HEK293 (cell line): ENCODE results near the gene IGF2BP1.
A peak's percentile ranks its signal among the peaks of the same experiment; 100 is the strongest.

Experiments used
- CTCF ChIA-PET: fragments of 350-600 bp; formaldehyde crosslinking; extraction: SDS; loops from one replicate; lab custom pipeline; 2021; ENCODE audit warnings: antibody characterized with exemption; lab: Yijun Ruan, JAX
- POLR2A ChIA-PET: fragments of 300-600 bp; formaldehyde crosslinking; extraction: SDS; loops from one replicate; lab custom pipeline; 2020; ENCODE audit warnings: antibody characterized with exemption, inconsistent platforms; lab: Yijun Ruan, JAX
- H3K27ac ChIP-seq: fragments of 200-500 bp; sonication (Bioruptor generic); 2 replicates; pipeline ENCODE4 v1.5.1; 2014; ENCODE audit warnings: low read depth, low read length, control low read depth, inconsistent platforms; ENCODE audit errors: extremely low read depth
- H3K36me3 ChIP-seq, 2 experiments: fragments of 200-500 bp in 1 of 2; sonication (Bioruptor generic) in 1 of 2; 1 replicate in 1 of 2; 2 replicates in 1 of 2; pipeline ENCODE4 v1.5.1; 2014 to 2017; ENCODE audit warnings: inconsistent platforms in 2 of 2, low read length in 2 of 2; ENCODE audit not compliant: control insufficient read depth in 2 of 2, insufficient read depth in 1 of 2
- H3K4me1 ChIP-seq: fragments of 200-500 bp; sonication (Bioruptor generic); 2 replicates; pipeline ENCODE4 v1.5.1; 2014; ENCODE audit warnings: mild to moderate bottlenecking, low read length, inconsistent platforms; ENCODE audit not compliant: control insufficient read depth, insufficient read depth
- H3K4me3 ChIP-seq: 2 replicates; pipeline ENCODE4 v1.5.1; 2011; ENCODE audit warnings: low read depth, mild to moderate bottlenecking, control low read depth, low read length, moderate library complexity
- H3K9me3 ChIP-seq: fragments of 200-500 bp; sonication (Bioruptor generic); 2 replicates; pipeline ENCODE4 v1.5.1; 2014; ENCODE audit warnings: low read depth, low read length, inconsistent platforms; ENCODE audit not compliant: control insufficient read depth, insufficient read depth
- EGR2 ChIP-seq: fragments of 450-650 bp; formaldehyde crosslinking; IDR thresholded peaks from 2 replicates; pipeline ENCODE4 v1.5.1; 2016; ENCODE audit warnings: low read depth, missing biosample characterization, missing genetic modification characterization
- FEZF1 ChIP-seq: fragments of 450-650 bp; formaldehyde crosslinking; IDR thresholded peaks from 2 replicates; pipeline ENCODE4 v1.5.1; 2016; ENCODE audit warnings: missing biosample characterization, missing genetic modification characterization
- GLI2 ChIP-seq: fragments of 450-650 bp; formaldehyde crosslinking; IDR thresholded peaks from 2 replicates; pipeline ENCODE4; 2017; ENCODE audit warnings: missing biosample characterization, missing genetic modification characterization, low read depth, borderline replicate concordance
- PRDM1 ChIP-seq: fragments of 450-650 bp; formaldehyde crosslinking; IDR thresholded peaks from 2 replicates; pipeline ENCODE4; 2016; ENCODE audit warnings: missing biosample characterization, missing genetic modification characterization
- ZBTB21 ChIP-seq: fragments of 450-650 bp; formaldehyde crosslinking; IDR thresholded peaks from 2 replicates; pipeline ENCODE4 v1.5.1; 2017; ENCODE audit warnings: missing biosample characterization, missing genetic modification characterization
- ZFP37 ChIP-seq: fragments of 450-650 bp; formaldehyde crosslinking; IDR thresholded peaks from 2 replicates; pipeline ENCODE4 v1.5.1; 2016; ENCODE audit warnings: missing biosample characterization, missing genetic modification characterization
- ZNF132 ChIP-seq: fragments of 450-650 bp; formaldehyde crosslinking; IDR thresholded peaks from 2 replicates; pipeline ENCODE4 v1.5.1; 2017; ENCODE audit warnings: missing biosample characterization, missing genetic modification characterization, borderline replicate concordance
- ZNF184 ChIP-seq: fragments of 450-650 bp; IDR thresholded peaks from 2 replicates; pipeline ENCODE4 v1.5.1; 2018; ENCODE audit warnings: missing biosample characterization, mild to moderate bottlenecking, missing genetic modification characterization
- ZNF19 ChIP-seq: fragments of 450-650 bp; formaldehyde crosslinking; IDR thresholded peaks from 2 replicates; pipeline ENCODE4; 2016; ENCODE audit warnings: missing biosample characterization, missing genetic modification characterization, low read depth
- ZNF202 ChIP-seq: fragments of 450-650 bp; formaldehyde crosslinking; IDR thresholded peaks from 2 replicates; pipeline ENCODE4 v1.5.1; 2016; ENCODE audit warnings: missing biosample characterization, missing genetic modification characterization, borderline replicate concordance
- ZNF221 ChIP-seq: fragments of 450-650 bp; formaldehyde crosslinking; IDR thresholded peaks from 2 replicates; pipeline ENCODE4 v1.5.1; 2017; ENCODE audit warnings: missing biosample characterization, missing genetic modification characterization, borderline replicate concordance
- ZNF23 ChIP-seq: fragments of 450-650 bp; formaldehyde crosslinking; IDR thresholded peaks from 2 replicates; pipeline ENCODE4 v1.5.1; 2016; ENCODE audit warnings: missing biosample characterization, missing genetic modification characterization, borderline replicate concordance
- ZNF248 ChIP-seq: fragments of 450-650 bp; formaldehyde crosslinking; IDR thresholded peaks from 2 replicates; pipeline ENCODE4 v1.5.1; 2017; ENCODE audit warnings: missing biosample characterization, missing genetic modification characterization
- ZNF302 ChIP-seq: fragments of 450-650 bp; formaldehyde crosslinking; IDR thresholded peaks from 2 replicates; pipeline ENCODE4 v1.5.1; 2016; ENCODE audit warnings: missing biosample characterization, missing genetic modification characterization, low read depth
- ZNF311 ChIP-seq: fragments of 450-650 bp; formaldehyde crosslinking; IDR thresholded peaks from 2 replicates; pipeline ENCODE4 v1.5.1; 2017; ENCODE audit warnings: missing biosample characterization, missing genetic modification characterization, borderline replicate concordance
- ZNF366 ChIP-seq: fragments of 450-650 bp; formaldehyde crosslinking; conservative IDR thresholded peaks from 2 replicates; pipeline ENCODE4 v1.5.1; 2016; ENCODE audit warnings: missing biosample characterization, missing genetic modification characterization
- ZNF48 ChIP-seq: fragments of 450-650 bp; formaldehyde crosslinking; IDR thresholded peaks from 2 replicates; pipeline ENCODE4 v1.5.1; 2016; ENCODE audit warnings: missing biosample characterization, missing genetic modification characterization
- ZXDB ChIP-seq: fragments of 450-650 bp; formaldehyde crosslinking; IDR thresholded peaks from 2 replicates; pipeline ENCODE4 v1.5.1; 2016; ENCODE audit warnings: missing biosample characterization, missing genetic modification characterization
- TF ChIP-seq, protein P1 (sequence below): fragments of 450-650 bp; formaldehyde crosslinking; IDR thresholded peaks from 2 replicates; pipeline ENCODE4 v1.5.1; 2017; ENCODE audit warnings: missing biosample characterization, missing genetic modification characterization
- TF ChIP-seq, protein P2 (sequence below): fragments of 450-650 bp; formaldehyde crosslinking; IDR thresholded peaks from 2 replicates; pipeline ENCODE4; 2016; ENCODE audit warnings: missing biosample characterization, missing genetic modification characterization
- TF ChIP-seq, protein P3 (sequence below): fragments of 450-650 bp; formaldehyde crosslinking; IDR thresholded peaks from 2 replicates; pipeline ENCODE4 v1.5.1; 2016; ENCODE audit warnings: missing biosample characterization, missing genetic modification characterization
- TF ChIP-seq, protein P4 (sequence below): fragments of 450-650 bp; formaldehyde crosslinking; IDR thresholded peaks from 2 replicates; pipeline ENCODE4 v1.5.1; 2016; ENCODE audit warnings: missing biosample characterization, missing genetic modification characterization

Gene IGF2BP1

DNA sequence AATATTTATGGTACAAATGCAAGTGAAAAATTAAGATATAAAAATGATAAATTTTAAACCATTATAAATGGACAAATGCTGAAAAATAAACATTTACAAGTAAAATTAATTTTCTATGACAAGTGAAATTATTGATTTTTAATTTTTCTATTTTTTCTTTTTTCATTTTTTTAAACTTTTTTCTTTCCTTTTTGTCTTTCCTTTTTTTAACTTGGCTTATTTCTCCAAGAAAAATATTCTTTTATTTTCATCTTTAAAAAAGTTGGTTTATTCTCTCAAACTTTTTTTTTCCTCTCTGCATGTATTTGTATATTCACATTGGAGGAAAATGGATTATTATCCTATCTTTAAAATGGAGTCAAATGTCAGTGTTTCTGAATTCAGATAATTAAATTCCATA, 3.9 kb upstream of the IGF2BP1 start:
- ChIA-PET POLR2A (interaction anchor here (0.5 to 5.6 kb wide), 4 partner anchors 7 to 1703 kb away, joined by 3 to 47 read pairs (median 22); no protein-coding TSS in a partner anchor), CTCF (interaction anchor here (0.7 to 13.1 kb wide), 6 partner anchors 11 to 49 kb away, joined by 3 to 129 read pairs (median 4); partner anchors contain the start of gene SNF8)
- H3K27ac ChIP-seq: no peak overlapping the region

DNA sequence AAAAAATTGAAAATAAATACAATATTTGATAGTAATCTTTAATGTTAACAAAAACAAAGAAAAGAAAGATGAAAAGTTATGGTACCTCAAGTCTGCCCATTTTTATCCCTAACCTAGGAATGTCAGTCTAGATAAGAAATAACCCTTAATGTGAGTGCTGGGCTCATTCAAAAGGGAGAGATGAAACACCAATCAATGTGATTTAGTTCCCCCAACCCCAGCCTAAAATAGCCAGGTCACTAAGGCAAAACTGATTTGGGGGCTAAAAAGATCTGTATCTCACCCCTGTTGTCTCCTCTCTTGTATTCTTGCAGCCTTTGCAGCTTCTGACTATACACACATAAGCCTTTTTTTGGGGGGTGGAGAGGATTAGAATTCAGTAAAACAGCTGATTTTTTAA, 3.2 kb upstream of the IGF2BP1 start:
- Histone ChIP-seq H3K4me3 (no peak overlapping the region), H3K36me3 (no peaks in the 10 kb centered on the region), H3K27ac (peak overlapping the region; percentile 100), H3K9me3 (no peaks in the 10 kb centered on the region), H3K4me1 (peaks cover 35% of the 10 kb centered on the region)
- POLR2A ChIA-PET: interaction anchor here (0.7 to 5.6 kb wide), 4 partner anchors 13 to 64 kb away, joined by 3 to 47 read pairs (median 23); no protein-coding TSS in a partner anchor
- CTCF ChIA-PET: interaction anchor here (0.7 to 13.1 kb wide), 7 partner anchors 8 to 50 kb away, joined by 3 to 129 read pairs (median 4); partner anchors contain the start of gene SNF8
- no peak for TF ChIP-seq ZNF302 (tag by site-specific recombination)
- no peak for TF ChIP-seq ZNF23 (tag by site-specific recombination)
- no peak for TF ChIP-seq GLI2 (tag by site-specific recombination)
- TF ChIP-seq FEZF1 (tag by site-specific recombination): no peak
- no peak for TF ChIP-seq ZNF132 (tag by site-specific recombination)
- no peak for TF ChIP-seq ZNF248
- TF ChIP-seq ZFP37 (tag by site-specific recombination): no peak
- no peak for TF ChIP-seq ZBTB21 (tag by site-specific recombination)
- no peak for TF ChIP-seq EGR2
- TF ChIP-seq ZNF311: no peak
- TF ChIP-seq ZNF48: no peak
- TF ChIP-seq ZXDB (tag by site-specific recombination): no peak
- no peak for TF ChIP-seq ZNF221
- TF ChIP-seq ZNF19 (tag by site-specific recombination): no peak
- TF ChIP-seq ZNF202 (tag by site-specific recombination): no peak
- TF ChIP-seq, protein P1, sequence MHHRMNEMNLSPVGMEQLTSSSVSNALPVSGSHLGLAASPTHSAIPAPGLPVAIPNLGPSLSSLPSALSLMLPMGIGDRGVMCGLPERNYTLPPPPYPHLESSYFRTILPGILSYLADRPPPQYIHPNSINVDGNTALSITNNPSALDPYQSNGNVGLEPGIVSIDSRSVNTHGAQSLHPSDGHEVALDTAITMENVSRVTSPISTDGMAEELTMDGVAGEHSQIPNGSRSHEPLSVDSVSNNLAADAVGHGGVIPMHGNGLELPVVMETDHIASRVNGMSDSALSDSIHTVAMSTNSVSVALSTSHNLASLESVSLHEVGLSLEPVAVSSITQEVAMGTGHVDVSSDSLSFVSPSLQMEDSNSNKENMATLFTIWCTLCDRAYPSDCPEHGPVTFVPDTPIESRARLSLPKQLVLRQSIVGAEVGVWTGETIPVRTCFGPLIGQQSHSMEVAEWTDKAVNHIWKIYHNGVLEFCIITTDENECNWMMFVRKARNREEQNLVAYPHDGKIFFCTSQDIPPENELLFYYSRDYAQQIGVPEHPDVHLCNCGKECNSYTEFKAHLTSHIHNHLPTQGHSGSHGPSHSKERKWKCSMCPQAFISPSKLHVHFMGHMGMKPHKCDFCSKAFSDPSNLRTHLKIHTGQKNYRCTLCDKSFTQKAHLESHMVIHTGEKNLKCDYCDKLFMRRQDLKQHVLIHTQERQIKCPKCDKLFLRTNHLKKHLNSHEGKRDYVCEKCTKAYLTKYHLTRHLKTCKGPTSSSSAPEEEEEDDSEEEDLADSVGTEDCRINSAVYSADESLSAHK: no peak
- no peak for TF ChIP-seq ZNF184 (tag by site-specific recombination)
- TF ChIP-seq, protein P2, sequence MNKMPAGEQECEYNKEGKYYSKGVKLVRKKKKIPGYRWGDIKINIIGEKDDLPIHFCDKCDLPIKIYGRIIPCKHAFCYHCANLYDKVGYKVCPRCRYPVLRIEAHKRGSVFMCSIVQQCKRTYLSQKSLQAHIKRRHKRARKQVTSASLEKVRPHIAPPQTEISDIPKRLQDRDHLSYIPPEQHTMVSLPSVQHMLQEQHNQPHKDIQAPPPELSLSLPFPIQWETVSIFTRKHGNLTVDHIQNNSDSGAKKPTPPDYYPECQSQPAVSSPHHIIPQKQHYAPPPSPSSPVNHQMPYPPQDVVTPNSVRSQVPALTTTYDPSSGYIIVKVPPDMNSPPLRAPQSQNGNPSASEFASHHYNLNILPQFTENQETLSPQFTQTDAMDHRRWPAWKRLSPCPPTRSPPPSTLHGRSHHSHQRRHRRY (tag by site-specific recombination): no peak
- TF ChIP-seq, protein P3, sequence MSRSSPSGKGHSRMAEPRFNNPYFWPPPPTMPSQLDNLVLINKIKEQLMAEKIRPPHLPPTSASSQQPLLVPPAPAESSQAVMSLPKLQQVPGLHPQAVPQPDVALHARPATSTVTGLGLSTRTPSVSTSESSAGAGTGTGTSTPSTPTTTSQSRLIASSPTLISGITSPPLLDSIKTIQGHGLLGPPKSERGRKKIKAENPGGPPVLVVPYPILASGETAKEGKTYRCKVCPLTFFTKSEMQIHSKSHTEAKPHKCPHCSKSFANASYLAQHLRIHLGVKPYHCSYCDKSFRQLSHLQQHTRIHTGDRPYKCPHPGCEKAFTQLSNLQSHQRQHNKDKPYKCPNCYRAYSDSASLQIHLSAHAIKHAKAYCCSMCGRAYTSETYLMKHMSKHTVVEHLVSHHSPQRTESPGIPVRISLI (tag by site-specific recombination): no peak

More for the DNA sequence above, 3.9 kb upstream of the IGF2BP1 start:
- peaks cover 35% of the 10 kb centered on the region for H3K4me1 ChIP-seq
- TF ChIP-seq, protein P4, sequence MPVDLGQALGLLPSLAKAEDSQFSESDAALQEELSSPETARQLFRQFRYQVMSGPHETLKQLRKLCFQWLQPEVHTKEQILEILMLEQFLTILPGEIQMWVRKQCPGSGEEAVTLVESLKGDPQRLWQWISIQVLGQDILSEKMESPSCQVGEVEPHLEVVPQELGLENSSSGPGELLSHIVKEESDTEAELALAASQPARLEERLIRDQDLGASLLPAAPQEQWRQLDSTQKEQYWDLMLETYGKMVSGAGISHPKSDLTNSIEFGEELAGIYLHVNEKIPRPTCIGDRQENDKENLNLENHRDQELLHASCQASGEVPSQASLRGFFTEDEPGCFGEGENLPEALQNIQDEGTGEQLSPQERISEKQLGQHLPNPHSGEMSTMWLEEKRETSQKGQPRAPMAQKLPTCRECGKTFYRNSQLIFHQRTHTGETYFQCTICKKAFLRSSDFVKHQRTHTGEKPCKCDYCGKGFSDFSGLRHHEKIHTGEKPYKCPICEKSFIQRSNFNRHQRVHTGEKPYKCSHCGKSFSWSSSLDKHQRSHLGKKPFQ (tag by site-specific recombination): no peak
- TF ChIP-seq ZNF366 (peak; percentile 55), PRDM1 (tag by site-specific recombination) (0 out of 2 replicates have a peak, but pooled peaks have one; percentile 15)
- TF ChIP-seq, protein P3 (tag by site-specific recombination): peak; percentile 94
- no peak overlapping the region for H3K4me3 ChIP-seq
- no peaks in the 10 kb centered on the region for H3K9me3 ChIP-seq
- no peaks in the 10 kb centered on the region for H3K36me3 ChIP-seq
